Uterus (tissue), 2 donors: ENCODE measurements around the gene KCNQ1.

ENCODE experiments used
- POLR2A ChIP-seq, 2 donors: fragments of 450-650 bp; IDR thresholded peaks; one replicate each; pipeline ENCODE4 v1.6.1; 2016; ENCODE audit warnings: antibody characterized with exemption in 2 of 2, mild to moderate bottlenecking in 1 of 2, moderate library complexity in 1 of 2
- TF ChIP-seq, protein P1 (sequence below), 4 experiments: fragments of 200-600 bp in 2 of 4; fragments of 450-650 bp in 2 of 4; sonication (generic) in 2 of 4; IDR thresholded peaks; one replicate each; pipeline ENCODE4 v1.5.1; 2016 to 2019; ENCODE audit warnings: antibody characterized with exemption in 4 of 4, mild to moderate bottlenecking in 2 of 4, moderate library complexity in 1 of 4

DNA sequence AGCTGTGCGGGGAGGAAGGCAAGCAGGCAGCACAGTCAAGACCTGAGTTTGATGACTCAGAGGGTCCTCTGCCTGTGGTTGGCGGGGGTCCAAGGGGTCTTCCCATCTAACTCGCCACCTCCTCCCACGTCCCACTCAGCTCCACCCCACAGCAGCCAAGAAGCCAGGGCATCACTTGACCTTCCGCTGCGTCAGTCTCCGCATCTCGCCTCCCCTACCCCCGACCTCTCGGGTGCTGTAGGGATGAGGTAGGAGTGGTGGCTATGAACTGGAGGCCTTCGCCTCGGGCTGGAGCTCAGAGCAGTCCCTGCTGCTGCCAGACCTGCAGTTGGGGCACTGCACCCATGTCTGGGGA, 350.1 kb downstream of the KCNQ1 start:
- TF ChIP-seq, protein P1, sequence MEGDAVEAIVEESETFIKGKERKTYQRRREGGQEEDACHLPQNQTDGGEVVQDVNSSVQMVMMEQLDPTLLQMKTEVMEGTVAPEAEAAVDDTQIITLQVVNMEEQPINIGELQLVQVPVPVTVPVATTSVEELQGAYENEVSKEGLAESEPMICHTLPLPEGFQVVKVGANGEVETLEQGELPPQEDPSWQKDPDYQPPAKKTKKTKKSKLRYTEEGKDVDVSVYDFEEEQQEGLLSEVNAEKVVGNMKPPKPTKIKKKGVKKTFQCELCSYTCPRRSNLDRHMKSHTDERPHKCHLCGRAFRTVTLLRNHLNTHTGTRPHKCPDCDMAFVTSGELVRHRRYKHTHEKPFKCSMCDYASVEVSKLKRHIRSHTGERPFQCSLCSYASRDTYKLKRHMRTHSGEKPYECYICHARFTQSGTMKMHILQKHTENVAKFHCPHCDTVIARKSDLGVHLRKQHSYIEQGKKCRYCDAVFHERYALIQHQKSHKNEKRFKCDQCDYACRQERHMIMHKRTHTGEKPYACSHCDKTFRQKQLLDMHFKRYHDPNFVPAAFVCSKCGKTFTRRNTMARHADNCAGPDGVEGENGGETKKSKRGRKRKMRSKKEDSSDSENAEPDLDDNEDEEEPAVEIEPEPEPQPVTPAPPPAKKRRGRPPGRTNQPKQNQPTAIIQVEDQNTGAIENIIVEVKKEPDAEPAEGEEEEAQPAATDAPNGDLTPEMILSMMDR (IDR thresholded peaks at IDR 0.05): no peak
- TF ChIP-seq POLR2A (IDR thresholded peaks at IDR 0.05): no peak
